CD4-positive, alpha-beta memory T cell (primary cell): Measurements from ENCODE around the gene ZMYND11. TPM values are rescaled to one million over a fixed set of nuclear protein-coding genes. Genes with fewer than 3 reads are reported as not detected.
A peak's percentile ranks its signal among the peaks of the same experiment; 100 is the strongest.

Source experiments
- CTCF ChIA-PET: fragments of 350-600 bp; sonication (Branson Sonifier 250); formaldehyde crosslinking; loops from one replicate; lab custom pipeline; 2021; ENCODE audit warnings: inconsistent platforms; ENCODE audit not compliant: partially characterized antibody; lab: Charles Lee
- POLR2A ChIA-PET: fragments of 350-600 bp; sonication (Branson Sonifier 250); formaldehyde crosslinking; loops from one replicate; lab custom pipeline; 2021; ENCODE audit not compliant: partially characterized antibody; lab: Charles Lee
- DNase-seq, 5 donors: peaks; one replicate each; pipeline versions ENCODE4 v3.0.0 to v3.0.0-alpha.2; 2020 to 2022; ENCODE audit warnings: mixed read lengths in 1 of 5
- H3K27ac ChIP-seq: one replicate; pipeline ENCODE4 v1.7.0; 2013; ENCODE audit warnings: low read depth, low read length
- H3K27me3 ChIP-seq: 2 replicates; pipeline ENCODE4 v1.7.0; 2013; ENCODE audit warnings: mild to moderate bottlenecking, low read length, moderate library complexity; ENCODE audit not compliant: insufficient read depth
- H3K36me3 ChIP-seq: 2 replicates; pipeline ENCODE4 v1.7.0; 2013; ENCODE audit warnings: mild to moderate bottlenecking, low read length, moderate library complexity; ENCODE audit not compliant: insufficient read depth
- H3K4me1 ChIP-seq: 2 replicates; pipeline ENCODE4 v1.7.0; 2013; ENCODE audit warnings: mild to moderate bottlenecking, low read length, moderate library complexity; ENCODE audit not compliant: insufficient read depth
- H3K4me3 ChIP-seq, 2 donors: one replicate each; pipeline ENCODE4 v1.7.0; 2013; ENCODE audit warnings: low read length in 2 of 2, mild to moderate bottlenecking in 1 of 2
- H3K9me3 ChIP-seq, 2 donors: one replicate each; pipeline ENCODE4 v1.7.0; 2013; ENCODE audit warnings: low read length in 2 of 2, control low read depth in 1 of 2; ENCODE audit not compliant: control insufficient read depth in 1 of 2
- H3K27ac Mint-ChIP-seq, 7 donors: one replicate each; pipeline ENCODE4 v1.8.0; 2020 to 2021; ENCODE audit warnings: mixed read lengths in 7 of 7, mild to moderate bottlenecking in 6 of 7, inconsistent platforms in 3 of 7, moderate library complexity in 3 of 7
- H3K27me3 Mint-ChIP-seq, 2 donors: one replicate each; pipeline ENCODE4 v1.8.0; 2020 to 2021; ENCODE audit warnings: mixed read lengths in 2 of 2
- H3K36me3 Mint-ChIP-seq, 2 donors: one replicate each; pipeline ENCODE4 v1.8.0; 2020 to 2021; ENCODE audit warnings: mixed read lengths in 2 of 2, inconsistent platforms in 1 of 2, mild to moderate bottlenecking in 1 of 2
- H3K4me1 Mint-ChIP-seq, 4 donors: one replicate each; pipeline ENCODE4 v1.8.0; 2020 to 2021; ENCODE audit warnings: mixed read lengths in 4 of 4, mild to moderate bottlenecking in 1 of 4
- H3K4me3 Mint-ChIP-seq, 8 donors: one replicate each; pipeline ENCODE4 v1.8.0; 2020 to 2021; ENCODE audit warnings: mixed read lengths in 8 of 8, mild to moderate bottlenecking in 7 of 8, moderate library complexity in 6 of 8, inconsistent platforms in 3 of 8
- H3K9me3 Mint-ChIP-seq, 8 donors: one replicate each; pipeline ENCODE4 v1.8.0; 2020 to 2021; ENCODE audit warnings: mixed read lengths in 8 of 8, mild to moderate bottlenecking in 5 of 8, inconsistent platforms in 3 of 8, moderate library complexity in 1 of 8
- intact Hi-C: fragments of 100-400 bp; cut with micrococcal nuclease; formaldehyde crosslinking; loops from one replicate; pipeline ENCODE4 v1.15.1; 2023
- polyA plus RNA-seq, 2 donors: library from polyadenylated mRNA; unstranded; fragments of 300-500 nt; fragmentation: Illumina TruSeq; gene quantifications; one replicate each; pipeline ENCODE4 v1.2.3, GENCODE V29; 2021
- total RNA-seq, 2 experiments: library from RNA; stranded (reverse); gene quantifications; one replicate each; pipeline ENCODE4 v1.2.3, GENCODE V29; 2021

The ZMYND11 gene
- total and polyA plus RNA-seq, 4 experiments from 2014 or later = 26.6 to 63.2 (median 52.1) TPM

DNA sequence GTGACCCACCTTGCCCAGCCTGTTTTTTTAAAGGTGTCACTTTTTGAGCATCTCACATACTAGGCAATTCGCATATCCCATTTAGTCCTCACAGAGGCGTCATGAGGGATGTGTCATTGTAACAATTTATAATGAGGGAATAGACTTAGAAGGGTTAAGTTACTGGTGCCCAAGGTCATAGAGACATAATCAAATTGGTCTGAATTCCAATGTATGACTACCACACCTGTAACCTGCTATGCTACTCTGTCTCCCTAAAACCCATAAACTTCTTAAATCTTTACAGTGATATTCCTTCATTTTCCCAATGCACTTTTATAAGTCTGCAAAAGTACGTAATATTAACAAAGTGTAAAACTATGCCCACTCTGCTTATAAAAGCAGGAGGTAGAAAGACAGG is 7.1 kb downstream of the ZMYND11 start:
- Mint-ChIP-seq H3K4me3 (no peak overlapping the region), H3K36me3 (no peaks in the 10 kb centered on the region), H3K27me3 (no peaks in the 10 kb centered on the region), H3K27ac (no peak overlapping the region), H3K4me1 (peaks cover 41 to 73% (median 58%) of the 10 kb centered on the region in 4 donors), H3K9me3 (peaks cover 0 to 4% (median 0%) of the 10 kb centered on the region in 8 donors)
- Histone ChIP-seq H3K4me3 (no peak overlapping the region), H3K9me3 (no peaks in the 10 kb centered on the region), H3K27me3 (no peaks in the 10 kb centered on the region), H3K36me3 (no peaks in the 10 kb centered on the region), H3K4me1 (peaks cover 6% of the 10 kb centered on the region), H3K27ac (no peak overlapping the region)
- DNase-seq = no peak
- POLR2A ChIA-PET = no interaction called here
- intact Hi-C loops = no loop called here
- CTCF ChIA-PET = interaction anchor here (1.6 kb wide), 1 partner anchor 14 kb away, joined by 4 read pairs; no protein-coding TSS in a partner anchor

- H3K27me3 ChIP-seq = no peaks in the 10 kb centered on the region
- Mint-ChIP-seq H3K36me3 (peaks cover 3 to 5% of the 10 kb centered on the region in 2 donors), H3K4me3 (no peak overlapping the region), H3K27me3 (no peaks in the 10 kb centered on the region), H3K4me1 (peaks cover 20 to 48% (median 28%) of the 10 kb centered on the region in 4 donors), H3K27ac (peak overlapping the region in 1 of 7 donors; percentile 32), H3K9me3 (peaks cover 0 to 2% (median 0%) of the 10 kb centered on the region in 8 donors)
- H3K27ac ChIP-seq = no peak overlapping the region
- intact Hi-C loops = no loop called here
- ChIA-PET POLR2A (no interaction called here), CTCF (no interaction called here)
- H3K9me3 ChIP-seq = no peaks in the 10 kb centered on the region
- no peaks in the 10 kb centered on the region for H3K36me3 ChIP-seq
- H3K4me1 ChIP-seq = no peaks in the 10 kb centered on the region
- DNase-seq = no peak
- H3K4me3 ChIP-seq = no peak overlapping the region
These were observed 17.7 kb downstream of the ZMYND11 start for GRCh38 chr10:152915-153314.

DNA sequence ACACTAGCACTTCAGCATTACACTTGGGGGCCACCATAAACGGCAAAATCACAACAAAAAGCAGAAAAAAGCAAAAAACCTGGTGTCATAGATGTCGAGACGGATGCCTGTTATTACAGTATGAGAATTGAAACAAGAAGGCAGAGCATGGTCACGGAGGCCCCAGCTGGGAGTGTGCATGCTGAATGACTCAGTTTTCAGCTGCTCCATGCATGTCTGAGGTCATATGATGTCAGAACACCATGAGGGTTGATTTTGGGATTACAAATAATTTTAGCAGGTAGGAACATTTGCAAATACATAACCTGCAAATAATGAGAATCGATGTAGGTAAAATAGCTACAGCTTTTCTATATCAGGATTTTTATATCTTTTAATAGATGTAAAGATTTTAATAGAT is 19.1 kb downstream of the ZMYND11 start:
- Mint-ChIP-seq H3K27ac (no peak overlapping the region), H3K4me3 (no peak overlapping the region), H3K27me3 (no peaks in the 10 kb centered on the region), H3K36me3 (peaks cover 0 to 2% of the 10 kb centered on the region in 2 donors), H3K4me1 (peaks cover 29 to 52% (median 33%) of the 10 kb centered on the region in 4 donors), H3K9me3 (peaks cover 0 to 2% (median 0%) of the 10 kb centered on the region in 8 donors)
- Histone ChIP-seq H3K27ac (no peak overlapping the region), H3K36me3 (no peaks in the 10 kb centered on the region), H3K4me1 (no peaks in the 10 kb centered on the region), H3K9me3 (no peaks in the 10 kb centered on the region), H3K27me3 (no peaks in the 10 kb centered on the region), H3K4me3 (no peak overlapping the region)
- ChIA-PET CTCF (no interaction called here), POLR2A (no interaction called here)
- DNase-seq = no peak
- intact Hi-C loops = no loop called here

DNA sequence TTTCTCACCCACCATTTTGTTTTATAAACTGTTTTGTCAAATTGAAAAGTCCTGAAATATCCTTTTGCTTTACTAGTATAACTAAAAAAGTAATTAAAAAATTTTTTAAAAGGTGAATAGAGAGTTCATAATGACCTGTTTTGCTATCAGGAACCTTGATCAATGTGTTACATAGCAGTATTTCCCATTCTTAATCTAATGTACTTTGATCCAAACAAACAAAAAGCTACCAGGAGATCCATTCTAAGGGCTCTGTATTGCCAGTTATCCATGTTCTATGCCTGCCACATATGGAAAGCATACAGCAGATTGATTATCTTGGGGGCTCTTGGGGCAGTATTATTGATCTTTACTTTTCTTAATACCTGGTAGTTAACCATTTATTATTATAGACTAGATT is 32.1 kb downstream of the ZMYND11 start:
- peaks cover 0 to 5% (median 0%) of the 10 kb centered on the region in 8 donors for H3K9me3 Mint-ChIP-seq
- H3K4me3 ChIP-seq = no peak overlapping the region
- H3K36me3 Mint-ChIP-seq = peaks cover 5 to 23% of the 10 kb centered on the region in 2 donors
- DNase-seq = no peak
- H3K27ac ChIP-seq = no peak overlapping the region
- H3K36me3 ChIP-seq = no peaks in the 10 kb centered on the region
- intact Hi-C loops = no loop called here
- CTCF ChIA-PET = no interaction called here
- H3K4me3 Mint-ChIP-seq = no peak overlapping the region
- H3K9me3 ChIP-seq = no peaks in the 10 kb centered on the region
- POLR2A ChIA-PET = no interaction called here
- peaks cover 15 to 27% (median 20%) of the 10 kb centered on the region in 4 donors for H3K4me1 Mint-ChIP-seq
- H3K27me3 Mint-ChIP-seq = no peaks in the 10 kb centered on the region
- no peaks in the 10 kb centered on the region for H3K27me3 ChIP-seq
- H3K27ac Mint-ChIP-seq = no peak overlapping the region
- H3K4me1 ChIP-seq = no peaks in the 10 kb centered on the region

DNA sequence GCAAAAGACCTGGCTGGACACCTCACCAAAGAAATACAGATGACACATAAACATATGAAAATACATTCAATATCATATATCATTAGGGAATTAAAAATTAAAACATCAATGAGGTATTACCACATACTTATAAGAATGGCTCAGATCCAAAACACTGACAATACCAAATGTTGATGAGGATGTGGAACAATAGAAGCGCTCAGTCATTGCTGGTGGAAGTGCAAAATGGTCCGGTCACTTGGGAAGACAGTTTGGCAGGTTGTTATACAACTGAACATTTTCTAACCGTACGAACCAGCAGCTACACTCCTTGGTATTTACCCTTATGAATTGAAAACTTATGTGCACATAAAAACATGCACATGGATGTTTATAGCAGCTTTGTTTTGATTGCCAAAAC is 38.5 kb downstream of the ZMYND11 start:
- peaks cover 0 to 6% of the 10 kb centered on the region in 2 donors for H3K36me3 Mint-ChIP-seq
- H3K9me3 ChIP-seq = no peaks in the 10 kb centered on the region
- intact Hi-C loops = no loop called here
- ChIA-PET POLR2A (no interaction called here), CTCF (no interaction called here)
- peaks cover 0 to 3% (median 0%) of the 10 kb centered on the region in 8 donors for H3K9me3 Mint-ChIP-seq
- H3K4me3 Mint-ChIP-seq = no peak overlapping the region
- no peak overlapping the region for H3K4me3 ChIP-seq
- no peaks in the 10 kb centered on the region for H3K27me3 Mint-ChIP-seq
- no peak for DNase-seq
- no peaks in the 10 kb centered on the region for H3K27me3 ChIP-seq
- no peak overlapping the region for H3K27ac Mint-ChIP-seq
- H3K36me3 ChIP-seq = no peaks in the 10 kb centered on the region
- H3K27ac ChIP-seq = no peak overlapping the region
- no peaks in the 10 kb centered on the region for H3K4me1 ChIP-seq
- H3K4me1 Mint-ChIP-seq = peaks cover 8 to 23% (median 18%) of the 10 kb centered on the region in 4 donors

- CTCF ChIA-PET = no interaction called here
- Mint-ChIP-seq H3K27me3 (no peaks in the 10 kb centered on the region), H3K27ac (peak overlapping the region in 2 of 7 donors; percentile 15 to 48), H3K4me3 (no peak overlapping the region), H3K4me1 (peaks cover 4 to 15% (median 13%) of the 10 kb centered on the region in 4 donors), H3K9me3 (peaks cover 0 to 3% (median 0%) of the 10 kb centered on the region in 8 donors), H3K36me3 (peaks cover 6 to 10% of the 10 kb centered on the region in 2 donors)
- no peak overlapping the region for H3K4me3 ChIP-seq
- POLR2A ChIA-PET = no interaction called here
- H3K9me3 ChIP-seq = no peaks in the 10 kb centered on the region
- no peak for DNase-seq
- H3K36me3 ChIP-seq = no peaks in the 10 kb centered on the region
- H3K27ac ChIP-seq = no peak overlapping the region
- intact Hi-C loops = no loop called here
- H3K27me3 ChIP-seq = no peaks in the 10 kb centered on the region
- H3K4me1 ChIP-seq = no peaks in the 10 kb centered on the region
These were observed 41.4 kb downstream of the ZMYND11 start for GRCh38 chr10:176677-177076.

DNA sequence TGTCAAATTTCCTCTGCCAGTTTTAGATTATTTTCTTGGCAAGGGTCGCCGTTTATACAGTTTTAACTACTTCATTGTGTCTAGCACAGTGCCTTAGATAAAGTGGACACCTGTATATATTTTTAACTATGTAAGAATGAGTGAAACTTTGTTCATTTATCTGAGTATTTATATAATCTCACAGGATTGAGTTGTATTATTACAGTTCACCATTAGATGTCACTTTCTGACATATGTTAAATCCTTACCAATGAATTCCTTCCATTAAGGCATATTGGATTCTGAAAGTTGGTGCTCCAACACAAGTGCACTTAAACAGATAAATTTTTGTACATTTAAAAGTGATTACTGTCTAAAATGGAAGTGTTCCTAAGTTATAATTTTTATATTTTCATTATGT is 43.0 kb downstream of the ZMYND11 start:
- POLR2A ChIA-PET = no interaction called here
- intact Hi-C loops = loop anchor here (1.0 kb wide), 2 partner anchors 292 to 333 kb away; no protein-coding TSS in a partner anchor
- Histone ChIP-seq H3K27ac (no peak overlapping the region), H3K4me3 (no peak overlapping the region), H3K4me1 (peaks cover 14% of the 10 kb centered on the region), H3K27me3 (no peaks in the 10 kb centered on the region), H3K36me3 (no peaks in the 10 kb centered on the region), H3K9me3 (no peaks in the 10 kb centered on the region)
- peak in 3 of 5 donors; percentile 13 to 16 (median 13) for DNase-seq
- H3K27me3 Mint-ChIP-seq = no peaks in the 10 kb centered on the region
- peaks cover 0 to 2% (median 0%) of the 10 kb centered on the region in 8 donors for H3K9me3 Mint-ChIP-seq
- H3K4me1 Mint-ChIP-seq = peaks cover 13 to 24% (median 22%) of the 10 kb centered on the region in 4 donors
- H3K27ac Mint-ChIP-seq = no peak overlapping the region
- CTCF ChIA-PET = no interaction called here
- H3K4me3 Mint-ChIP-seq = no peak overlapping the region
- peaks cover 16 to 21% of the 10 kb centered on the region in 2 donors for H3K36me3 Mint-ChIP-seq
